Measurements from ENCODE around the gene RASL11B.

GRCh38 chr4:52868133-52868532 is 6.0 kb downstream of the RASL11B start:
- TF ChIP-seq CTCF (optimal IDR thresholded peaks at IDR 0.05 in 1 of 3, IDR thresholded peaks at IDR 0.05 in 1 of 3, conservative IDR thresholded peaks at IDR 0.05 in 1 of 3; ENCODE audit: extremely low read depth in 1 of 3, insufficient read depth in 2 of 3, low read length in 3 of 3) = peak in 1 of 3 experiments; percentile 1
- no peak for TF ChIP-seq EZH2 (IDR thresholded peaks at IDR 0.05; ENCODE audit: low read length)

All from keratinocyte (primary cell).